HepG2 (cell line): Measurements from ENCODE around the gene GRIA3. TPM values are rescaled to one million over a fixed set of nuclear protein-coding genes. Genes with fewer than 3 reads are reported as not detected.

ENCODE experiments used
- ATAC-seq: fragments of 200-7000 bp; cut with Tn5 transposase; 3 replicates; pipeline ENCODE4 v1.9.1; 2020; ENCODE audit warnings: mild to moderate bottlenecking, moderate library complexity
- BruUV-seq: library from RNA; stranded (reverse); fragments of 400-500 nt; replicated peaks from 2 replicates; lab custom pipeline; 2021; lab: Mats Ljungman, UMichigan
- CTCF ChIA-PET: fragments of 300-600 bp; formaldehyde crosslinking; extraction: SDS; loops from one replicate; lab custom pipeline; 2021; ENCODE audit warnings: low total read pairs, inconsistent platforms, low intra/inter-chr PET ratio; lab: Yijun Ruan, JAX
- POLR2A ChIA-PET: fragments of 350-600 bp; sonication (Branson Sonifier 250); formaldehyde crosslinking; loops from one replicate; lab custom pipeline; 2020; ENCODE audit warnings: antibody characterized with exemption, inconsistent platforms; lab: Yijun Ruan, JAX
- DNase-seq: peaks from one replicate; pipeline ENCODE4 v3.0.0-alpha.2; 2015; ENCODE audit warnings: low spot score
- FAIRE-seq: peaks from 3 replicates; lab custom pipeline; 2011; peaks lifted over from hg19 to GRCh38; lab: Jason Lieb, UNC
- H2AFZ ChIP-seq: one replicate; pipeline ENCODE4 v1.6.1; 2011; ENCODE audit warnings: low read length, inconsistent platforms
- H3K27ac ChIP-seq: fragments of 300-600 bp; 3 replicates; pipeline ENCODE4 v1.8.0; 2011; ENCODE audit warnings: mixed run types, mild to moderate bottlenecking, mixed read lengths, low read length, inconsistent platforms; ENCODE audit not compliant: insufficient read depth; ENCODE audit errors: extremely low read length
- H3K27me3 ChIP-seq, 2 experiments: fragments of 200-600 bp in 1 of 2; 2 replicates in 1 of 2; 3 replicates in 1 of 2; pipeline versions ENCODE4 v1.6.0 to v1.8.0; 2011; ENCODE audit warnings: low read length in 2 of 2, mild to moderate bottlenecking in 2 of 2, moderate library complexity in 2 of 2, inconsistent platforms in 1 of 2; ENCODE audit not compliant: insufficient read depth in 2 of 2, control insufficient read depth in 1 of 2
- H3K36me3 ChIP-seq, 2 experiments: fragments of 200-600 bp in 1 of 2; replicated peaks in 1 of 2; 2 replicates in 1 of 2; 3 replicates in 1 of 2; pipeline versions ENCODE4 v1.5.1 to v1.8.0; 2011; ENCODE audit warnings: low read length in 2 of 2, inconsistent platforms in 1 of 2; ENCODE audit not compliant: insufficient read depth in 2 of 2, control insufficient read depth in 1 of 2
- H3K4me1 ChIP-seq: 2 replicates; pipeline ENCODE4 v1.5.1; 2012; ENCODE audit warnings: low read length, inconsistent platforms; ENCODE audit not compliant: insufficient read depth
- H3K4me2 ChIP-seq: 2 replicates; pipeline ENCODE4 v1.6.0; 2011; ENCODE audit warnings: low read depth, low read length, inconsistent platforms
- H3K4me3 ChIP-seq, 3 experiments: fragments of 200-600 bp in 1 of 3; sonication (generic), shearing (Covaris generic) in 1 of 3; replicated peaks in 1 of 3; 2 replicates each; pipeline ENCODE4 v1.5.1; 2011 to 2016; ENCODE audit warnings: low read length in 3 of 3, inconsistent platforms in 2 of 3, low read depth in 2 of 3, mild to moderate bottlenecking in 2 of 3, control low read depth in 1 of 3, mixed read lengths in 1 of 3; ENCODE audit not compliant: insufficient read depth in 1 of 3
- H3K79me2 ChIP-seq: one replicate; pipeline ENCODE4 v1.6.1; 2011; ENCODE audit warnings: low read length, inconsistent platforms; ENCODE audit not compliant: insufficient read depth
- H3K9ac ChIP-seq: 2 replicates; pipeline ENCODE4 v1.6.0; 2011; ENCODE audit warnings: mild to moderate bottlenecking, low read depth, low read length, inconsistent platforms; ENCODE audit not compliant: insufficient read depth
- H3K9me3 ChIP-seq: 2 replicates; pipeline ENCODE4 v1.5.1; 2012; ENCODE audit warnings: mild to moderate bottlenecking, low read length
- H4K20me1 ChIP-seq: 2 replicates; pipeline ENCODE4 v1.6.0; 2011; ENCODE audit warnings: inconsistent platforms, mild to moderate bottlenecking, low read length, moderate library complexity; ENCODE audit not compliant: insufficient read depth
- ATF1 ChIP-seq: IDR thresholded peaks from 2 replicates; pipeline ENCODE4 v1.6.1; 2016; ENCODE audit warnings: mild to moderate bottlenecking, control low read depth
- BORCS8-MEF2B ChIP-seq: sonication (generic); formaldehyde crosslinking; IDR thresholded peaks from 2 replicates; pipeline ENCODE4 v1.8.0; 2022; ENCODE audit warnings: mild to moderate bottlenecking, missing genetic modification reagents
- HOXA9 ChIP-seq: sonication (generic); formaldehyde crosslinking; IDR thresholded peaks from 2 replicates; pipeline ENCODE4 v1.8.1; 2022; ENCODE audit warnings: missing genetic modification reagents, mild to moderate bottlenecking, moderate library complexity, borderline replicate concordance
- KDM4B ChIP-seq: sonication (generic); formaldehyde crosslinking; IDR thresholded peaks from 2 replicates; pipeline ENCODE4 v1.4.0; 2020; ENCODE audit warnings: missing genetic modification reagents
- KDM6A ChIP-seq: IDR thresholded peaks from 2 replicates; pipeline ENCODE4 v1.6.1; 2016; ENCODE audit warnings: low read depth
- MATR3 ChIP-seq: sonication (generic); formaldehyde crosslinking; IDR thresholded peaks from 2 replicates; pipeline ENCODE4 v1.4.0; 2020; ENCODE audit warnings: missing genetic modification reagents
- MBD4 ChIP-seq: IDR thresholded peaks from 2 replicates; pipeline ENCODE4 v1.6.1; 2012; ENCODE audit warnings: low read length, inconsistent platforms, borderline replicate concordance
- NFE2 ChIP-seq: sonication (generic); formaldehyde crosslinking; IDR thresholded peaks from 2 replicates; pipeline ENCODE4 v1.4.0; 2020; ENCODE audit warnings: missing genetic modification reagents
- NPAS2 ChIP-seq: sonication (generic); formaldehyde crosslinking; IDR thresholded peaks from 2 replicates; pipeline ENCODE4 v1.8.0; 2022; ENCODE audit warnings: mild to moderate bottlenecking, missing genetic modification reagents, borderline replicate concordance
- RAD51 ChIP-seq: fragments of 450-650 bp; IDR thresholded peaks from 2 replicates; pipeline ENCODE4 v1.6.1; 2016; ENCODE audit warnings: borderline replicate concordance
- TRAFD1 ChIP-seq: sonication (generic); formaldehyde crosslinking; IDR thresholded peaks from 2 replicates; pipeline ENCODE4 v1.5.1; 2020; ENCODE audit warnings: missing genetic modification reagents, mild to moderate bottlenecking, borderline replicate concordance
- ZNF615 ChIP-seq: sonication (generic); formaldehyde crosslinking; IDR thresholded peaks from 2 replicates; pipeline ENCODE4 v1.5.0; 2020; ENCODE audit warnings: mild to moderate bottlenecking, missing genetic modification reagents, borderline replicate concordance
- ZNF724P ChIP-seq: sonication (generic); formaldehyde crosslinking; IDR thresholded peaks from 2 replicates; pipeline ENCODE4 v1.8.0; 2022; ENCODE audit warnings: missing genetic modification reagents, borderline replicate concordance
- in situ Hi-C: cut with HindIII; loops from 2 replicates; pipeline ENCODE4 v1.10.0; 2017; ENCODE audit warnings: low pct_unique_long_range_greater_than_20kb; ENCODE audit not compliant: extremely low pct_ligation_motif_present
- intact Hi-C: fragments of 100-400 bp; cut with micrococcal nuclease; formaldehyde crosslinking; loops from one replicate; pipeline ENCODE4 v1.10.0; 2022; ENCODE audit not compliant: unreplicated experiment
- polyA plus RNA-seq, 8 experiments: library from polyadenylated mRNA; depleted of rRNA in 3 of 8; stranded (reverse) in 7 of 8; unstranded in 1 of 8; fragments of >200 nt; fragmentation: Illumina TruSeq in 4 of 8; extraction: Trizol in 4 of 8; gene quantifications; 2 replicates each; pipeline versions ENCODE4 v1.2.1 to v1.2.3, GENCODE V29; 2011 to 2016; ENCODE audit warnings: low read depth in 4 of 8, missing spikeins in 1 of 8, mixed read lengths in 1 of 8; ENCODE audit not compliant: insufficient read depth in 1 of 8
- total RNA-seq, 5 experiments: library from RNA; depleted of rRNA; stranded (reverse); fragments of >200 nt; fragmentation: Illumina TruSeq; extraction: Trizol; gene quantifications; 2 replicates each; pipeline ENCODE4 v1.2.3, GENCODE V29; 2016; ENCODE audit warnings: low read depth in 1 of 5

GRIA3 gene
- total and polyA plus RNA-seq, 2 of the 13 experiments (the other 11 are each of a cell fraction or from before 2014, with no cell fraction given) = not detected

GRCh38 chrX:123167621-123168020 is 16.5 kb upstream of the GRIA3 start:
- Histone ChIP-seq H2AFZ (no peak overlapping the region), H4K20me1 (no peaks in the 10 kb centered on the region), H3K9me3 (no peaks in the 10 kb centered on the region), H3K4me1 (no peaks in the 10 kb centered on the region), H3K27ac (no peak overlapping the region), H3K36me3 (no peaks in the 10 kb centered on the region), H3K27me3 (no peaks in the 10 kb centered on the region), H3K4me3 (no peak overlapping the region), H3K4me2 (no peak overlapping the region), H3K9ac (no peak overlapping the region), H3K79me2 (no peaks in the 10 kb centered on the region)
- no peak for TF ChIP-seq TRAFD1 (CRISPR knock-in tag)
- TF ChIP-seq HOXA9 (CRISPR knock-in tag) = no peak
- no peak for TF ChIP-seq KDM4B (CRISPR knock-in tag)
- no peak for TF ChIP-seq MBD4
- no peak for TF ChIP-seq NPAS2 (CRISPR knock-in tag)
- no peak for TF ChIP-seq ATF1 (CRISPR knock-in tag)
- TF ChIP-seq KDM6A (CRISPR knock-in tag) = no peak
- TF ChIP-seq ZNF615 (CRISPR knock-in tag) = no peak
- no peak for TF ChIP-seq RAD51
- TF ChIP-seq NFE2 (CRISPR knock-in tag) = no peak
- no peak for TF ChIP-seq MATR3
- no peak for TF ChIP-seq ZNF724P
- TF ChIP-seq BORCS8-MEF2B (CRISPR knock-in tag) = no peak
- in situ Hi-C loops = no loop called here
- no TSS peak for BruUV-seq
- FAIRE-seq (no peak), DNase-seq (no peak), ATAC-seq (no peak)
- ChIA-PET CTCF (no interaction called here), POLR2A (no interaction called here)
- intact Hi-C loops = no loop called here
